Germinal center (tissue), 1 donor: Measurements from ENCODE around the gene MYH15.

ENCODE experiments used
- DNase-seq: peaks from one replicate; pipeline ENCODE4 v3.0.0; 2012; ENCODE audit warnings: mixed read lengths, low spot score

MYH15 gene

GRCh38 chr3:108509871-108510270 is 525 bp downstream of the MYH15 start:
- DNase-seq: no peak

DNA sequence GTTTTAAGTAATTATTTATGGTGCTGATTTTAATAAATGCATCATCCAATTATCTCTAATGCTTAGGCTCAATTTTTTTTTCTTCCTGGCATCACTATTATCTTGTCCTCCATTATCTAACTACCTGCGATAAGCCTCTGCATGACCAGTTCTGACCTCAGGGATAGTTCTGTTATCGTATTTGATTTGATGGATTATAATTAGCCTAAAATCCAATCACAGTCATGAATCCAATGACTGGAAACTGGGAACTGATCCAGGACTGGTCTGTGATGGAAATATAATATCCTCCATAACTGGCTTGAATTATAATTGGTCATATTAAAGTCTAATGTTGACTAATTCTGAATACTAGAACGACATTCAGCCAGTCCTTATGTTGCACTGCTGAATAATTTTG is 1.1 kb downstream of the MYH15 start:
- DNase-seq: no peak

GRCh38 chr3:108507902-108508301 is 2.5 kb downstream of the MYH15 start:
- DNase-seq: no peak

DNA sequence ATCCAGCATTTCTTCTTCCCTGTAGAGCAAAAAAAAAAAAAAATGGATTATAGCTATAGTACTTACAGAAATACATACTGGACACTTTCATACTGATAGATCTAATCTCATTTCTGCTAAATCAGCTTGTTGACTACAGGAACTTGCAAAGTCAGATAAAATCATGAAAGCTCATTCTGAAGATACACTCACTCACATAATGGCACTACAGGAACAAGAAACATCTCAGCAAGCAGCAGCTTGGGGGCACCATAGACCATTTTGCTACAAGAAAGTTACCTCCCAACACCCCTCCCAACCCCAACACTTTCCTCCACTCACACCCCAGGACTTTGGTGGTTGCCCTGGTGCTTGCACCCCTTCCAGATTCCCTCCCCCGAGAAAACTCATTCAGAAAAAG is 4.6 kb downstream of the MYH15 start:
- DNase-seq: no peak

- no peak for DNase-seq
Measured at GRCh38 chr3:108503722-108504121, 6.7 kb downstream of the MYH15 start.

- no peak for DNase-seq
Measured at GRCh38 chr3:108501535-108501934, 8.9 kb downstream of the MYH15 start.

GRCh38 chr3:108500728-108501127 is 9.7 kb downstream of the MYH15 start:
- DNase-seq: no peak

GRCh38 chr3:108497271-108497670 is 13.1 kb downstream of the MYH15 start:
- no peak for DNase-seq

DNA sequence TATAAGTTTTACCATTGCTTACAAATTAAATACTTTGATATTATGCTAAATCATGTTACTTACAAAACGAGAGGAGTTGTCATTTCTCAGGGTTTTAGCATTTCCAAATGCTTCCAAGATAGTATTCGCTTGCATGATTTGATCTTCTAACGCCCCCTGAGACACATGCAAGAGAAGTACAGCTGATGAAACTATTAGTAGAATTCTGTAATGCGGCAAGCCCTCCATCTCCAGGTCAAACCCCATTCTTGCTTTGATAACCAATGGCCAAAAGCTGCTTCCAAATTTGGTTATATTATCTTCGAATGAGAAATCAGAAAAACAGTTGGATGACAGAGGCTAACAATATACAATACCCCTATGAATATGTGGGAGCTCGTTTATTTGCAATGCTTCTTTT is 14.7 kb downstream of the MYH15 start:
- DNase-seq: no peak

- no peak for DNase-seq
Measured at GRCh38 chr3:108494906-108495531, 15.4 kb downstream of the MYH15 start.

DNA sequence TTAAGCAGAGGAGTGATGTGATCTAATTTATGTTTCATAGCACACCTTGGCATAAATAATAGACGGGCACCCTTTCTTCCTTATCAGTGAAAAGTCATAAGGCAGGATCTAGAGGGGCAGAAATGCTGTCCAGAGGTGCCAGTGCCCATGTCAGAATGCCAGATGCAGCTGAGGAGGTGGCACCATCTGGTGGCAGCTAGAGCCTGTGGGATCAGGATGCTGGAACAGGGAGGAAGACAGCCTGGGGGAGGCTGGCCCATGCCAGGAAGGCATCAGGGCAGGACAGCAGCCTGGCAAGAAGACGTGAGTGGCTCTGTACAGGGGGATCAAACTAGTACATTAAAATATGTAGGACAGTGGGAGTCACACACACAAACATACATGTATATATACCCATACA is 16.5 kb downstream of the MYH15 start:
- DNase-seq: no peak

DNA sequence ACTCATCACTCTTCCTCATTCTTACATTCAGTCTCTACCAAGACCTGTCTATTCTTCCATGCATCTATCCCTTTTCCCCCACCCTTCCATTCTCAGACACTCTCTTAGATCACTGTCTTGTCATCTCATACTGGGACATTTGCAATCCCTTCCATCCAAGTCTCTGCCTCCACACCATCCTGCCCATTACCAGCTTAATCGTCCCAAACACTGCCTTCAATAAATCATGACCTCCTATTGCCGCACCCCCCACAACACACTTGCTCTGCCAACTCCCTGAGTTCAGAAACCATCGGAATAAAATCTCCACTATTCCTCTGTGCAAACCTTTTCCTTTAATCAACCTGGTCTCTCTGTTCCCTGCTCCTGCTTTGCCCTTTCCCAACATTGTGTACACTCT is 18.9 kb downstream of the MYH15 start:
- no peak for DNase-seq

DNA sequence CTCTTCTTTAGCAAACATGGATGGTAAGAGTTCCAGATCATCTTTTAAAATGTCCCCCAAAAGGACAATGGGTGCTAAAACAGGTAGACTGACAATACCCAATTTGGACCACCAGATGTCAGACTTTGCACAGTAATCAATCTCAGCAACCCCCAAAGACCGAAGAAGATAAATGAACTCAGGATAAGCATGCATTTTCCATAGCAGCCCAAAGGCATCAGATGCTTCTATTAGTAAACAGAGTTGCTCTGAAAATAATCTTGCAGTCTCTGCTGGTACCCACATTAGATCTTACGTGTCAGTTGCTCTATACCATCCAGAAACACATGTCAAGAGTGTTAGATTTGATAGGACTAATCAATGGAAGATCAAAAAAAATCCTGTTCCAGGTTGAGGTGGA is 20.6 kb downstream of the MYH15 start:
- peak; percentile 27 for DNase-seq

GRCh38 chr3:108488631-108489030 is 21.8 kb downstream of the MYH15 start:
- no peak for DNase-seq

DNA sequence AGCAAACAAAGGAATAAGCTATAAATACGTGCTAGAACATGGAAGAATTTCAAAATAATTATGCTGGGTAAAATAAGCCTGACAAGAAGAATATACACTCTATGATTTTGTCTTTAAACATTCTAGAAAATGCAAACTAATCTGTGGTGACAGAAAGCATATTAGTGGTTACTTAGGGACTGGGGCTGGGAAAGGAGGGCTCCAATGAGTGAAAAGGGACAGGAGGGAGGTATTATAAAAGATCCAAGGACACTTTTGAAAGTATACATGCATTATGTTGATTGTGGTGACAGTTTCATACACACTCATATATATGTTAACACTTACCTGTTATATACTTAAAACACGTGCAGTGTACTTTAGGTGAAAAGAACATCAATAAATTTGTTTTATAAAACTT is 23.0 kb downstream of the MYH15 start:
- DNase-seq: no peak

- no peak for DNase-seq
Measured at GRCh38 chr3:108486941-108487340, 23.5 kb downstream of the MYH15 start.

GRCh38 chr3:108486338-108486737 is 24.1 kb downstream of the MYH15 start:
- DNase-seq: no peak

DNA sequence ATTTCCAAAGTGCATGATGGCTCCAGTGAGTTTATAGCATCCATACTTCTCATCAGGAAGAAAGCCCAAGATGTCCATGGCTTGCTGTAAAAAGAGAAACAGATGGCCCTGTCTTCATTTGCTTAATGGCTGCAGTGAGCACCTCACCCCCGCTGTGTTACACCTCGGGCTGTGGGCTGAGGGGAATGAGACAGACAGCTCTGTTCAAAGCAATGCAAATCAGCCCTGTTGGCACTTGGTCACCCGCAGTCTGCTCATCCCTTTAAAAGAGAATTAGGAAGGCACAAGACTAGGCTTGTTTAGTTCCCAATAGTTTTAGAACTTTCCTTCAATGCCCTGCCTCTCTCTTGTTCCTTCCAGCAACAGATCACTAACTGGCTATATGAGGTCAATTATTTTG is 25.2 kb downstream of the MYH15 start:
- no peak for DNase-seq

GRCh38 chr3:108479224-108479623 is 31.2 kb downstream of the MYH15 start:
- no peak for DNase-seq

GRCh38 chr3:108477511-108478147 is 32.8 kb downstream of the MYH15 start:
- DNase-seq: peak; percentile 23

DNA sequence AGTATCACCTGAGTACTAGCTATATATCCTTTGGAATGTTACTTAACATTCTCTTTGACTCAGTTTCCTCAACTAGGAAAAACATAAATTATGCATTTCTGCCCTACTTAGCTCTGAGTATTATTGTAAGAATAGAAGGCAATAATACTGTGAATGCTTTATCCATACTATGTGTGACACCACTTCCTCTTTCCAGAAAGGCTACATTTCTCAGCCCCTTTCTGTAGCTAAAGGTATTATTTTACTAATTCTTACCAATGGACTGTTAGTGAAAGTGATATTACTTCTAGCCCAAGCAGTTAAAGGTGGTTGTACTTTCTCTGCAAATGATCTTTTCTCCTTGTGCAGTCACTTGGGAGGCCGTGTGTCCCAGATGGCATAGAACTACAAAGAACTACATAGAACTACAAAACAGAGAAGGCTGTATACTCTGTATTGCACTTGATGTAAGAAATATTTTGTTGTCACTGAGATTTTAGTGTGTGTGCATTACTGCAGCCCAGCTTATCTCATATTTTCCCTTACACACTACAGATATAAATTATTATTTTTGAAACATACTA is 35.1 kb downstream of the MYH15 start:
- no peak for DNase-seq

- DNase-seq: no peak
Measured at GRCh38 chr3:108474581-108474980, 35.8 kb downstream of the MYH15 start.

DNA sequence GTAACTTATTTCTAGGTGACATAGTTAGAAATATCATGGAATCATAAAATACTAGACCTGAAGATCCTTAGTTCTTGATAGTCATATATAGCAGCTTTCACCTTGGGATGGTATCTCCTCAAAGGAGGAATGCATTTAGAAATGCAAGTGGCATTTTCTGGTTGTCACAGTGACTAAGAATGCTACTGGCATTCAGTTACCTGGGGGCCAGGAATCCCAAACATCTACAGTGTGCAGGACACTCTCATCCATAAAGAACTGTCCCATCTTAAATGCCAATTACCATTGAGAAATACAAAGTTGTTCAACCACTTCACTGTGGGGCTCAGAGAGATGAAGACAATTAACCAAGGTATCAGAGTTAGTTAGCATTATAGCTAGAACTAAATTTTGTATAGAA is 36.7 kb downstream of the MYH15 start:
- DNase-seq: no peak
